ENCODE data around the gene CHD5. TPM values are rescaled to one million over a fixed set of nuclear protein-coding genes. Genes with fewer than 3 reads are reported as not detected.
A peak's percentile ranks its signal among the peaks of the same experiment; 100 is the strongest.

The CHD5 gene
- total RNA-seq, 1 donor from 2014 or later = 0.42 TPM

- Mint-ChIP-seq H3K4me1 (ENCODE audit: low read depth) (no peaks in the 10 kb centered on the region), H3K4me3 (ENCODE audit: unreplicated experiment) (no peak overlapping the region), H3K9me3 (ENCODE audit: low read depth) (peaks cover 14% of the 10 kb centered on the region), H3K27ac (ENCODE audit: unreplicated experiment) (no peak overlapping the region), H3K36me3 (ENCODE audit: low read depth) (peaks cover 4% of the 10 kb centered on the region), H3K27me3 (ENCODE audit: low read depth) (peaks cover 6% of the 10 kb centered on the region)
- TF ChIP-seq, protein P1, sequence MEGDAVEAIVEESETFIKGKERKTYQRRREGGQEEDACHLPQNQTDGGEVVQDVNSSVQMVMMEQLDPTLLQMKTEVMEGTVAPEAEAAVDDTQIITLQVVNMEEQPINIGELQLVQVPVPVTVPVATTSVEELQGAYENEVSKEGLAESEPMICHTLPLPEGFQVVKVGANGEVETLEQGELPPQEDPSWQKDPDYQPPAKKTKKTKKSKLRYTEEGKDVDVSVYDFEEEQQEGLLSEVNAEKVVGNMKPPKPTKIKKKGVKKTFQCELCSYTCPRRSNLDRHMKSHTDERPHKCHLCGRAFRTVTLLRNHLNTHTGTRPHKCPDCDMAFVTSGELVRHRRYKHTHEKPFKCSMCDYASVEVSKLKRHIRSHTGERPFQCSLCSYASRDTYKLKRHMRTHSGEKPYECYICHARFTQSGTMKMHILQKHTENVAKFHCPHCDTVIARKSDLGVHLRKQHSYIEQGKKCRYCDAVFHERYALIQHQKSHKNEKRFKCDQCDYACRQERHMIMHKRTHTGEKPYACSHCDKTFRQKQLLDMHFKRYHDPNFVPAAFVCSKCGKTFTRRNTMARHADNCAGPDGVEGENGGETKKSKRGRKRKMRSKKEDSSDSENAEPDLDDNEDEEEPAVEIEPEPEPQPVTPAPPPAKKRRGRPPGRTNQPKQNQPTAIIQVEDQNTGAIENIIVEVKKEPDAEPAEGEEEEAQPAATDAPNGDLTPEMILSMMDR (IDR thresholded peaks at IDR 0.05) = no peak
- DNase-seq (ENCODE audit: low spot score) = peak; percentile 55
Measured at GRCh38 chr1:6134206-6134605, 45.9 kb downstream of the CHD5 start.

- Mint-ChIP-seq H3K4me1 (ENCODE audit: low read depth) (no peaks in the 10 kb centered on the region), H3K27me3 (ENCODE audit: low read depth) (peaks cover 5% of the 10 kb centered on the region), H3K36me3 (ENCODE audit: low read depth) (peaks cover 4% of the 10 kb centered on the region), H3K27ac (ENCODE audit: unreplicated experiment) (no peak overlapping the region), H3K4me3 (ENCODE audit: unreplicated experiment) (no peak overlapping the region), H3K9me3 (ENCODE audit: low read depth) (peaks cover 14% of the 10 kb centered on the region)
- TF ChIP-seq, protein P1 (IDR thresholded peaks at IDR 0.05) = no peak
- DNase-seq (ENCODE audit: low spot score) = peak; percentile 44
Measured at GRCh38 chr1:6133146-6133895, 46.8 kb downstream of the CHD5 start.

DNA sequence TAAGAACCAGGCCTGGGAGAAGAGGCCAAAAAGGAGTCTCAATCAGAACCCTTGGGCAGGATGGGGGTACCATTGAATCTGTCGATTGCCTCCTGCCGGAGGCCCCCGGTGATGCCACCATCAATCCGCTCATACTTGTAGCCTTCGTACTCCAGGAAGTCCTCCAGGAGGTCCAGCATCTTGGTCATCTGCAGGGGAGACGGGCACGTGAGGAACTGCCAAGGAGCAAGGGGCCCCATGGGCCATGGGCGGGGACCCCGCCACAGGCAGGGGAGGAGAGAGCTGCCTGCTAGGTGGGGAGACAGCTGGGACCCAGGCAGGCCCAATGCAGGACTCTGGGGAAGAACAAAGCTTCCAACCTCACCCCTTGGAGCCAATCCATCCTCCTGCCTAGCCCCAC, 48.6 kb downstream of the CHD5 start:
- Mint-ChIP-seq H3K27me3 (ENCODE audit: low read depth) (peaks cover 9% of the 10 kb centered on the region), H3K4me1 (ENCODE audit: low read depth) (no peaks in the 10 kb centered on the region), H3K27ac (ENCODE audit: unreplicated experiment) (no peak overlapping the region), H3K9me3 (ENCODE audit: low read depth) (peaks cover 14% of the 10 kb centered on the region), H3K4me3 (ENCODE audit: unreplicated experiment) (no peak overlapping the region), H3K36me3 (ENCODE audit: low read depth) (peaks cover 4% of the 10 kb centered on the region)
- DNase-seq (ENCODE audit: low spot score) = peak; percentile 60
- TF ChIP-seq, protein P1 (IDR thresholded peaks at IDR 0.05) = no peak

- Mint-ChIP-seq H3K4me1 (ENCODE audit: low read depth) (no peaks in the 10 kb centered on the region), H3K9me3 (ENCODE audit: low read depth) (peaks cover 14% of the 10 kb centered on the region), H3K36me3 (ENCODE audit: low read depth) (peaks cover 4% of the 10 kb centered on the region), H3K27me3 (ENCODE audit: low read depth) (peaks cover 14% of the 10 kb centered on the region), H3K27ac (ENCODE audit: unreplicated experiment) (no peak overlapping the region), H3K4me3 (ENCODE audit: unreplicated experiment) (no peak overlapping the region)
- TF ChIP-seq, protein P1 (IDR thresholded peaks at IDR 0.05) = no peak
- DNase-seq (ENCODE audit: low spot score) = peak; percentile 55
Measured at GRCh38 chr1:6130596-6130995, 49.5 kb downstream of the CHD5 start.

DNA sequence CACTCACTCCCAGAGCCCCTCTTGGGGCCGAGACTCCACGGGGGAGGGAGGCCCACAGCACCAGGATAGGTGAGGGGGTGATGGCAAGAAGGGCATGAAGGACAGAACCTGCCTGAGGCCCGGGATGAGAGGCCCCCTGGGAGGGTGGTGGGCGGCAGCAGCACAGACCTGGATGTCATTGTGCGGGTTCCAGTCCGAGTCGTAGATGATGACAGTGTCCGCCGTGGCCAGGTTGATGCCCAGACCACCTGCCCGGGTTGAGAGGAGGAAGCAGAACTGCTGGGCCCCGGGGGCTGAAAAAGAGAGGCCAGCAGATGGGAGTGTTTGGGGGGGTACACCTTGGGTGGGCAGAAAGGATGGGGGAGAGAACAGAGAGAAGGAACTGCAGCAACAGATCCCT, 50.1 kb downstream of the CHD5 start:
- peaks cover 4% of the 10 kb centered on the region for H3K36me3 Mint-ChIP-seq (ENCODE audit: low read depth)
- H3K4me3 Mint-ChIP-seq (ENCODE audit: unreplicated experiment) = no peak overlapping the region
- peaks cover 14% of the 10 kb centered on the region for H3K27me3 Mint-ChIP-seq (ENCODE audit: low read depth)
- no peaks in the 10 kb centered on the region for H3K4me1 Mint-ChIP-seq (ENCODE audit: low read depth)
- TF ChIP-seq, protein P1 (IDR thresholded peaks at IDR 0.05) = no peak
- H3K9me3 Mint-ChIP-seq (ENCODE audit: low read depth) = peaks cover 14% of the 10 kb centered on the region
- peak; percentile 90 for DNase-seq (ENCODE audit: low spot score)
- H3K27ac Mint-ChIP-seq (ENCODE audit: unreplicated experiment) = no peak overlapping the region

Measured in chondrocyte (in vitro differentiated cells).